ENCODE measurements around the gene SERPINE3. TPM values are rescaled to one million over a fixed set of nuclear protein-coding genes. Genes with fewer than 3 reads are reported as not detected.

SERPINE3 gene
- not detected for polyA plus RNA-seq

DNA sequence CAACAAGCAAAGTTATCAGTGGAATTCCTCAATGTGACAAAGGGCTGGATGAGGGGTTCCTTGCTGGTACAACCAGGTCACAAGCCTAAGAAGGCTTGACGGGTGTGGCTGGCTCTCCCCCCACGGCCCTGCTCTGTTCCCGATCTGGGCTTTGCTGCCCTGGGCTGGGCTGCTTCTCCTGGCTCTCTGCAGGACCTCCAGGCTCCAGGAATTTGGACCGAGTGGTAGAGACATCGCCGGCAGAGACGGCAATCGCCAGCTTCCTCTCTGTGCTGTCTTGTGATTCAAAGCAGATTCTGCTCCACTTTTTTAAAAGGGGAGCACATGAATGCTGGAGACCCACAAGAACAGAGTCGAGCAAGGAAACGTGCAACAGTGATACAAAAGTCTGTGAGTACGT is at the start of gene SERPINE3:
TSS of gene SERPINE3 (plus strand) at position 338 of the 400 bp plus-strand sequence. CDS start 1,401 bp downstream, outside the sequence.
- Histone ChIP-seq H3K27ac (ENCODE audit: low read depth in 2 of 2, low read length in 1 of 2) (no peak within 1 kb of the TSS), H3K27me3 (ENCODE audit: control insufficient read depth in 1 of 2, insufficient read depth in 2 of 2, low read length in 2 of 2) (no peaks in the 10 kb centered on the region), H3K9me3 (ENCODE audit: control insufficient read depth in 2 of 2, insufficient read depth in 1 of 2, low read depth in 1 of 2, low read length in 1 of 2) (no peaks in the 10 kb centered on the region), H3K36me3 (ENCODE audit: control insufficient read depth in 2 of 2, insufficient read depth in 2 of 2, low read length in 1 of 2) (no peaks in the 10 kb centered on the region), H3K4me1 (ENCODE audit: control insufficient read depth in 2 of 2, insufficient read depth in 2 of 2, low read length in 1 of 2) (no peaks in the 10 kb centered on the region), H3K4me3 (ENCODE audit: low read depth in 1 of 2, low read length in 2 of 2) (no peak within 1 kb of the TSS)
- WGBS, 2 donors = 80 to 83% methylated on average over 11 of the region's 11 CpGs

DNA sequence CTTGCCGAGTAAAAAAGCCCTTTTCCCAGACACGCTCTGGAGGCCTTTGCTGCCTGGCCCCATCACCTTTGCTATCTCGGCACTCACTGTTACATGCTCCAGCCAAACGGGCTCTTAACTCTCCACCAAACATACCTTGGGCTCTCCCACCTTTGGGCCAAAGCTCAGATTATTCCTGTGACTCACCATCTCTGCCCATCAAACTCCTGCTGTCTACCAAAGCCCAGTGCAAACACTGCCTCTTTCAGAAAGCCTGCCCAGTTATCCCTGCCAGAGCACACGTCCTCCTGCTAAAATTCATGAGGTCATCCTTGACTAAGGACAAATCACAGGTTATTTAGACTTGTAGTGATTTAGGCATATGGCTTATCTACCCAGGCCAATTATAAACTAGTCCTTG is 48.1 kb upstream of the SERPINE3 start:
- Histone ChIP-seq H3K27ac (ENCODE audit: low read depth in 2 of 2, low read length in 1 of 2) (no peak overlapping the region), H3K36me3 (ENCODE audit: control insufficient read depth in 2 of 2, insufficient read depth in 2 of 2, low read length in 1 of 2) (no peaks in the 10 kb centered on the region)
- 64 to 70% methylated on average over 5 of the region's 5 CpGs for WGBS, 2 donors

DNA sequence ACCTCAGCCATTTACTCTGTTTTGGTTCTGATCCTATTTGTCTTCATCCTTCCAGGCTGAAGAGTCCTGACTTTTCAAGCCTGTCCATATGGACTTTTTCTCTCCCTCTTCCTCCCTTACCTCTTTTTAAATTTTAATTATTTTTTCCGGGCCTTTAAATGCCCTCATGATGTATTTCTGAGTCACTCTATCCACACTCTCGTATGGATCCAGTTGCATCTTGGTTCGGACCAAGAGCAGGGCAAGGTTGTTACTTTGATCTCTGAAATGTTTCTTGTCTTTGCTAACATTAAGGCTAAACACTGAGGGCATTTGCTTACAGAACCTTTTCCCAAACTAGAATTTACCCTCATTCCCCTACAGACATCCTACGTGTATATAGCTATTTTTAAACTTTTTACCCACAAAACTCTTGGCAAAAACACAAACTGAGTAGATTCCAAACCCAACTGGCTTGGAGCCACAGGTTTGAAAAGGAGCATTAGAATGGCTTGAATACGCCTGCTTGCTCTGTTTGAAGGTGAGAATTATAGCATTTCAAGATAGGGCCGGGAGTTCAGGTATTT is 47.4 kb upstream of the SERPINE3 start:
- H3K4me1 ChIP-seq (ENCODE audit: control insufficient read depth in 2 of 2, insufficient read depth in 2 of 2, low read length in 1 of 2) = no peaks in the 10 kb centered on the region
- 36 to 48% methylated on average over 6 of the region's 6 CpGs for WGBS, 2 donors
- H3K4me3 ChIP-seq (ENCODE audit: low read depth in 1 of 2, low read length in 2 of 2) = no peak overlapping the region
- H3K9me3 ChIP-seq (ENCODE audit: control insufficient read depth in 2 of 2, insufficient read depth in 1 of 2, low read depth in 1 of 2, low read length in 1 of 2) = no peaks in the 10 kb centered on the region
- H3K27ac ChIP-seq (ENCODE audit: low read depth in 2 of 2, low read length in 1 of 2) = no peak overlapping the region
- no peaks in the 10 kb centered on the region for H3K27me3 ChIP-seq (ENCODE audit: control insufficient read depth in 1 of 2, insufficient read depth in 2 of 2, low read length in 2 of 2)
- H3K36me3 ChIP-seq (ENCODE audit: control insufficient read depth in 2 of 2, insufficient read depth in 2 of 2, low read length in 1 of 2) = no peaks in the 10 kb centered on the region

More for the DNA sequence above, 48.1 kb upstream of the SERPINE3 start:
- Histone ChIP-seq H3K27me3 (ENCODE audit: control insufficient read depth in 1 of 2, insufficient read depth in 2 of 2, low read length in 2 of 2) (no peaks in the 10 kb centered on the region), H3K4me3 (ENCODE audit: low read depth in 1 of 2, low read length in 2 of 2) (no peak overlapping the region), H3K4me1 (ENCODE audit: control insufficient read depth in 2 of 2, insufficient read depth in 2 of 2, low read length in 1 of 2) (no peaks in the 10 kb centered on the region), H3K9me3 (ENCODE audit: control insufficient read depth in 2 of 2, insufficient read depth in 1 of 2, low read depth in 1 of 2, low read length in 1 of 2) (no peaks in the 10 kb centered on the region)

DNA sequence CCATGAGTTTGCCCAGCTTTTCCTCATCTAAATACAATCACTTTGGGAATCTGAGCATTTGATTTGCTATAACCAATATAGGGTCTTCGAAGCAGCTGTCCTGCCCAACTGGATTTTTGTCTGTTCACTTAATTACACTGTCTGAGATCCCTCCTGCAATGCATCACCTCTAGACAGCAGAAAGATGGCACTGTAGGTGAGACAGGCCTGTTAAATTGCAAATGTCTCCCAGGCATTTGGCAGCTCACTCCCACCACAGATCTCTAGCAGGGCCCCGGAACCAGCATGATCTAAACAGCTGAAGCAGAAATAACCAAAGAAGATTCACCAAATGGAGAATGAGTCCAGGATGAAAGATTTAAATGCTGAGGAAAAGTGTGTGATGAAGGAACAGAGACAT is 41.9 kb upstream of the SERPINE3 start:
- no peaks in the 10 kb centered on the region for H3K4me1 ChIP-seq (ENCODE audit: control insufficient read depth in 2 of 2, insufficient read depth in 2 of 2, low read length in 1 of 2)
- WGBS, 2 donors = 68 to 87% methylated on average over 2 of the region's 2 CpGs
- no peaks in the 10 kb centered on the region for H3K27me3 ChIP-seq (ENCODE audit: control insufficient read depth in 1 of 2, insufficient read depth in 2 of 2, low read length in 2 of 2)
- no peak overlapping the region for H3K27ac ChIP-seq (ENCODE audit: low read depth in 2 of 2, low read length in 1 of 2)
- no peaks in the 10 kb centered on the region for H3K9me3 ChIP-seq (ENCODE audit: control insufficient read depth in 2 of 2, insufficient read depth in 1 of 2, low read depth in 1 of 2, low read length in 1 of 2)
- H3K4me3 ChIP-seq (ENCODE audit: low read depth in 1 of 2, low read length in 2 of 2) = no peak overlapping the region
- H3K36me3 ChIP-seq (ENCODE audit: control insufficient read depth in 2 of 2, insufficient read depth in 2 of 2, low read length in 1 of 2) = no peaks in the 10 kb centered on the region

DNA sequence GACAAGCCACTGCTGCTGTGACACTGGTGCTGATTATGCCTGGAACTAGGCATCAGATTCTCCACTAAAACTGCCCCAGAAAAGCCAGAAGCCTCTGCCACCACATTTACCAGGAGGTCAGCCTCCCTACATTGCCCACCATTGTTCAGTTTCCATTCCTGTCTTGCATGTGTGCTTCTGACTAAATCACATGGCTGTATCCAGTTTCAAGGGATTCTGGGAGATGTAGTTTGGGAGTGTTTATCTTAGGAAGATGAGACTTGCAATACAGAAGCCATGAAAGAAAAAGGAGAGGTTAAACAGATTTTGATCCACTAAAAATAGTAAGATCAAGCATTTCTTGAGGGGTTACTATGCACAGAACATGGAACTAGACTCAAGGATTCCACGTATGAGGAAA is 40.7 kb upstream of the SERPINE3 start:
- no peak overlapping the region for H3K4me3 ChIP-seq (ENCODE audit: low read depth in 1 of 2, low read length in 2 of 2)
- no peaks in the 10 kb centered on the region for H3K9me3 ChIP-seq (ENCODE audit: control insufficient read depth in 2 of 2, insufficient read depth in 1 of 2, low read depth in 1 of 2, low read length in 1 of 2)
- WGBS, 2 donors = 88 to 92% methylated on average over 1 of the region's 1 CpG
- no peaks in the 10 kb centered on the region for H3K4me1 ChIP-seq (ENCODE audit: control insufficient read depth in 2 of 2, insufficient read depth in 2 of 2, low read length in 1 of 2)
- H3K36me3 ChIP-seq (ENCODE audit: control insufficient read depth in 2 of 2, insufficient read depth in 2 of 2, low read length in 1 of 2) = no peaks in the 10 kb centered on the region
- no peaks in the 10 kb centered on the region for H3K27me3 ChIP-seq (ENCODE audit: control insufficient read depth in 1 of 2, insufficient read depth in 2 of 2, low read length in 2 of 2)
- no peak overlapping the region for H3K27ac ChIP-seq (ENCODE audit: low read depth in 2 of 2, low read length in 1 of 2)

DNA sequence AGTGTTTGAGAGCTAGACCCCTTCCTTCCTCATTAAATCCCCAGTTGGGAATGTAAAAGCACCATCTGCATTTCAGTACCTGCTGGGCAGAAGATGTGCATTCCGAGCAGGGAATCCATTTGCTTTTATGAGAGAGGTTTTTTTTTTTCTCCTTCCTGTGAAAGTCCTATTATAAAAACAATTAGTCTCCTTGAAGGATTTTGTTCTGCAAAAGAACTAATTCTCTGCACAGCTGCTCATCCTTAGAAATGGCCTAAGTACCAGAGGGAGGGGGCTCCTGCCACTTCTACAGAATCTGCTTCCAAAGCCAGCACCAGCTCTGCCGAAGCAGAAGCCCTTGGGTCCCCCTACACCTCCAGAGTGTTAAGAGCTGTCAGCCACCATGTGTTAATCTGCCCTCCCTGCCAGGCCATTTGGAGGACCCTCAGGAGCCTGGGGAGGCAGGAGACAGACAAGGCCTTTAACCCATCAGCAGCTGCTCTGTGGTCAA is 36.4 kb upstream of the SERPINE3 start:
- Histone ChIP-seq H3K27me3 (ENCODE audit: control insufficient read depth in 1 of 2, insufficient read depth in 2 of 2, low read length in 2 of 2) (no peaks in the 10 kb centered on the region), H3K27ac (ENCODE audit: low read depth in 2 of 2, low read length in 1 of 2) (no peak overlapping the region), H3K4me1 (ENCODE audit: control insufficient read depth in 2 of 2, insufficient read depth in 2 of 2, low read length in 1 of 2) (peaks cover 0 to 2% of the 10 kb centered on the region in 2 donors), H3K9me3 (ENCODE audit: control insufficient read depth in 2 of 2, insufficient read depth in 1 of 2, low read depth in 1 of 2, low read length in 1 of 2) (no peaks in the 10 kb centered on the region), H3K36me3 (ENCODE audit: control insufficient read depth in 2 of 2, insufficient read depth in 2 of 2, low read length in 1 of 2) (no peaks in the 10 kb centered on the region), H3K4me3 (ENCODE audit: low read depth in 1 of 2, low read length in 2 of 2) (no peak overlapping the region)
- WGBS, 2 donors = 75 to 81% methylated on average over 2 of the region's 2 CpGs

DNA sequence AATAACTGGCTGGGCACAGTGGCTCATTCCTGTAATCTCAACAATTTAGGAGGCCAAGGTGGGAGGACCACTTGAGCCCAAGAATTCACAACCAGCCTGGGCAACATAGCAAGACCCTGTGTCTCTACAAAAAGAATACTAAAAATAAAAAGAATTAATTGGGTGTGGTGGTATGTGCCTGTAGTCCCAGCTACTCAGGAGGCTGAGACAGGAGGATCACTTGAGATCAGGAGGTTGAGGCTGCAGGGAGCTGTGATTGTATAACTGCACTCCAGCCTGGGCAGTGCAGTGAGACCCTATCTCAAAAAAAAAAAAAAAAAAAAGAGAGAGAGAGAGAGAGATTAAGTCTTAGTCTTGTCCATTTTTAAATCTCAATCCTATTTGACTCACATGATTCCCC is 35.6 kb upstream of the SERPINE3 start:
- Histone ChIP-seq H3K27ac (ENCODE audit: low read depth in 2 of 2, low read length in 1 of 2) (no peak overlapping the region), H3K4me1 (ENCODE audit: control insufficient read depth in 2 of 2, insufficient read depth in 2 of 2, low read length in 1 of 2) (peaks cover 0 to 2% of the 10 kb centered on the region in 2 donors), H3K9me3 (ENCODE audit: control insufficient read depth in 2 of 2, insufficient read depth in 1 of 2, low read depth in 1 of 2, low read length in 1 of 2) (no peaks in the 10 kb centered on the region), H3K27me3 (ENCODE audit: control insufficient read depth in 1 of 2, insufficient read depth in 2 of 2, low read length in 2 of 2) (no peaks in the 10 kb centered on the region), H3K36me3 (ENCODE audit: control insufficient read depth in 2 of 2, insufficient read depth in 2 of 2, low read length in 1 of 2) (no peaks in the 10 kb centered on the region), H3K4me3 (ENCODE audit: low read depth in 1 of 2, low read length in 2 of 2) (no peak overlapping the region)

DNA sequence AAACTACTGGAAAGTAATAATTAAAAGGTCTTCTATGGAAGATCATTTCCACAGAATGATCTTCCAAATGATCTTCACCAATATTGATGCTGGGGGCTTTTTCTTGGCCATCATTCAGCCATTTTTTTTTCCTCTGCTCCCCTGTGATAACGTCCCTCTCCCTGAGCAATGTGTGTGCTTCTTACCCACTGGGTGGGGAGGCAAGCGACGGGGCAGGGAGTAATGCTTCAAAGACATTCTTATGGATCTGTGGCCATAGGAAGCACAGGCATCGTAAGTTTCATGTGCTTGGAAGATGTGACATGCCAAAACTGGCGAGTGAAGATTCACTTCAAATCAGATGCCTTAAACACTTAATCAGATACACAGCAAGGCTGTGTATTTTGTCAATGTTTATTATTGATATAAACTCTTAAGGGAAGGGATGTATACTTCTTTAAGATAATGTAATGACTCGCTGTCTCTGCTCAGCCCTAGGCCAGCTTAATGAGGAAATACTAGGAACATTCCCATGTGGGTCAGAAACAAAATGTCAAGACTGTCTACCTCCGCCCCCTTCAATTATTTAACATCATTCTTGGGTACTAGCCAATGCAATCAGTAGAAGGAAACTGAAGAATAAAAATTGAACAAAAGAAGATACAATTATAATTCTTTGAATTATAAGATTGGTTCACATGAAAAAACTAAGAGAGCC is 34.1 kb upstream of the SERPINE3 start:
- H3K4me3 ChIP-seq (ENCODE audit: low read depth in 1 of 2, low read length in 2 of 2) = no peak overlapping the region
- WGBS, 2 donors = 70 to 75% methylated on average over 7 of the region's 7 CpGs

DNA sequence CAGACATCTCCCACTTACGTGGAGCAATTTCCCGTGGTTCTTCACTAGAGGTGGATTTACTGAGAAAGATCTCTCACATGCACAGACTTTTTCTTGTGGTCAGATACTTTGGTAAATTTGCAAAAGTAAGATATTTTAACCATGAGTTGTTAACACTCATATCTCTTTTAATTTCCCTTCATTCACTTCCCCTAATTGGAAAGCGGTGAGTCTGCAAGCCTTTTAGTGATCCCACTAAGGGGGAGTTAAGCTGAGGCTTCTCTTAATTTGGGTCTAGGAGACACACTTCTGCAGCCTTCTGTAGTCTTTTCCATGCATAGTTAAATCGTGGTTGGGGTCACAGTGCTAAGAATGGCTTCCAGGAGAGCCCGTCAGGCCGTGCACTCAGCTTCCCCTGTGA is 30.7 kb upstream of the SERPINE3 start:
- Histone ChIP-seq H3K27me3 (ENCODE audit: control insufficient read depth in 1 of 2, insufficient read depth in 2 of 2, low read length in 2 of 2) (no peaks in the 10 kb centered on the region), H3K4me3 (ENCODE audit: low read depth in 1 of 2, low read length in 2 of 2) (no peak overlapping the region), H3K4me1 (ENCODE audit: control insufficient read depth in 2 of 2, insufficient read depth in 2 of 2, low read length in 1 of 2) (peaks cover 0 to 2% of the 10 kb centered on the region in 2 donors), H3K36me3 (ENCODE audit: control insufficient read depth in 2 of 2, insufficient read depth in 2 of 2, low read length in 1 of 2) (no peaks in the 10 kb centered on the region), H3K27ac (ENCODE audit: low read depth in 2 of 2, low read length in 1 of 2) (no peak overlapping the region), H3K9me3 (ENCODE audit: control insufficient read depth in 2 of 2, insufficient read depth in 1 of 2, low read depth in 1 of 2, low read length in 1 of 2) (no peaks in the 10 kb centered on the region)
- 65 to 67% methylated on average over 6 of the region's 6 CpGs for WGBS, 2 donors

More for the DNA sequence above, 34.1 kb upstream of the SERPINE3 start:
- Histone ChIP-seq H3K9me3 (ENCODE audit: control insufficient read depth in 2 of 2, insufficient read depth in 1 of 2, low read depth in 1 of 2, low read length in 1 of 2) (no peaks in the 10 kb centered on the region), H3K27ac (ENCODE audit: low read depth in 2 of 2, low read length in 1 of 2) (no peak overlapping the region), H3K4me1 (ENCODE audit: control insufficient read depth in 2 of 2, insufficient read depth in 2 of 2, low read length in 1 of 2) (peaks cover 0 to 2% of the 10 kb centered on the region in 2 donors), H3K36me3 (ENCODE audit: control insufficient read depth in 2 of 2, insufficient read depth in 2 of 2, low read length in 1 of 2) (no peaks in the 10 kb centered on the region), H3K27me3 (ENCODE audit: control insufficient read depth in 1 of 2, insufficient read depth in 2 of 2, low read length in 2 of 2) (no peaks in the 10 kb centered on the region)

DNA sequence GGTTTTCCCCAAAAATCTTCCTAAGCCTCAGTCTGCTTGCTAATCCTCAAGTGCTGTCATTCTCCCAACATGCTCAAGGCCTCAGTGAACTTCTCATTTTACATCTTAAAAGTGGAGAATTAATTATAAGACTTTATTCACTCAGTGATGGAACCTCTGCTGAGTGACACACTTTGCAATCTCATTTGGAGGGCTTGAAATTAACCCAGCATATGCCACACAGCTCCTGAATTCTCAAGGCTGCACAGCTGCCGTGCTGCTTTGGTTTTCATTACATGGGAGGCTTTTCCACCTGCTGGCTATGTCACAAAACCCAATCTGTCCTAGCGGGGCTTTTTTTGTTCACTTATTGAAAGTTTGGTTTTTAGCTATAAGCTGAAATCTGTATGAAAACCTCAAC is 28.3 kb upstream of the SERPINE3 start:
- no peak overlapping the region for H3K27ac ChIP-seq (ENCODE audit: low read depth in 2 of 2, low read length in 1 of 2)
- H3K4me3 ChIP-seq (ENCODE audit: low read depth in 1 of 2, low read length in 2 of 2) = no peak overlapping the region
- no peaks in the 10 kb centered on the region for H3K27me3 ChIP-seq (ENCODE audit: control insufficient read depth in 1 of 2, insufficient read depth in 2 of 2, low read length in 2 of 2)
- H3K4me1 ChIP-seq (ENCODE audit: control insufficient read depth in 2 of 2, insufficient read depth in 2 of 2, low read length in 1 of 2) = no peaks in the 10 kb centered on the region
- 84 to 87% methylated on average over 2 of the region's 2 CpGs for WGBS, 2 donors
- H3K9me3 ChIP-seq (ENCODE audit: control insufficient read depth in 2 of 2, insufficient read depth in 1 of 2, low read depth in 1 of 2, low read length in 1 of 2) = no peaks in the 10 kb centered on the region
- H3K36me3 ChIP-seq (ENCODE audit: control insufficient read depth in 2 of 2, insufficient read depth in 2 of 2, low read length in 1 of 2) = no peaks in the 10 kb centered on the region

Data from esophagus (tissue), 2 donors.